ENCODE measurements around the gene THOC6.

THOC6 gene

GRCh38 chr16:3023669-3024478, at the start of gene THOC6, which contains the start of gene HCFC1R1:
THOC6 (plus strand) TSS chr16:3024035; CDS start chr16:3024327, 292 bp downstream.
HCFC1R1 (minus strand) TSS chr16:3023942; CDS start chr16:3023941, 1 bp downstream.
- peak; percentile 95 for DNase-seq (ENCODE audit: low spot score)
- TF ChIP-seq, protein P1, sequence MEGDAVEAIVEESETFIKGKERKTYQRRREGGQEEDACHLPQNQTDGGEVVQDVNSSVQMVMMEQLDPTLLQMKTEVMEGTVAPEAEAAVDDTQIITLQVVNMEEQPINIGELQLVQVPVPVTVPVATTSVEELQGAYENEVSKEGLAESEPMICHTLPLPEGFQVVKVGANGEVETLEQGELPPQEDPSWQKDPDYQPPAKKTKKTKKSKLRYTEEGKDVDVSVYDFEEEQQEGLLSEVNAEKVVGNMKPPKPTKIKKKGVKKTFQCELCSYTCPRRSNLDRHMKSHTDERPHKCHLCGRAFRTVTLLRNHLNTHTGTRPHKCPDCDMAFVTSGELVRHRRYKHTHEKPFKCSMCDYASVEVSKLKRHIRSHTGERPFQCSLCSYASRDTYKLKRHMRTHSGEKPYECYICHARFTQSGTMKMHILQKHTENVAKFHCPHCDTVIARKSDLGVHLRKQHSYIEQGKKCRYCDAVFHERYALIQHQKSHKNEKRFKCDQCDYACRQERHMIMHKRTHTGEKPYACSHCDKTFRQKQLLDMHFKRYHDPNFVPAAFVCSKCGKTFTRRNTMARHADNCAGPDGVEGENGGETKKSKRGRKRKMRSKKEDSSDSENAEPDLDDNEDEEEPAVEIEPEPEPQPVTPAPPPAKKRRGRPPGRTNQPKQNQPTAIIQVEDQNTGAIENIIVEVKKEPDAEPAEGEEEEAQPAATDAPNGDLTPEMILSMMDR (IDR thresholded peaks at IDR 0.05; ENCODE audit: extremely low read depth, insufficient read depth, missing control alignments): no peak
- in situ Hi-C loops (cut with MboI; ENCODE audit: low pct_unique_long_range_greater_than_20kb, low sequenced_read_pairs, unreplicated experiment): no loop called here

DNA sequence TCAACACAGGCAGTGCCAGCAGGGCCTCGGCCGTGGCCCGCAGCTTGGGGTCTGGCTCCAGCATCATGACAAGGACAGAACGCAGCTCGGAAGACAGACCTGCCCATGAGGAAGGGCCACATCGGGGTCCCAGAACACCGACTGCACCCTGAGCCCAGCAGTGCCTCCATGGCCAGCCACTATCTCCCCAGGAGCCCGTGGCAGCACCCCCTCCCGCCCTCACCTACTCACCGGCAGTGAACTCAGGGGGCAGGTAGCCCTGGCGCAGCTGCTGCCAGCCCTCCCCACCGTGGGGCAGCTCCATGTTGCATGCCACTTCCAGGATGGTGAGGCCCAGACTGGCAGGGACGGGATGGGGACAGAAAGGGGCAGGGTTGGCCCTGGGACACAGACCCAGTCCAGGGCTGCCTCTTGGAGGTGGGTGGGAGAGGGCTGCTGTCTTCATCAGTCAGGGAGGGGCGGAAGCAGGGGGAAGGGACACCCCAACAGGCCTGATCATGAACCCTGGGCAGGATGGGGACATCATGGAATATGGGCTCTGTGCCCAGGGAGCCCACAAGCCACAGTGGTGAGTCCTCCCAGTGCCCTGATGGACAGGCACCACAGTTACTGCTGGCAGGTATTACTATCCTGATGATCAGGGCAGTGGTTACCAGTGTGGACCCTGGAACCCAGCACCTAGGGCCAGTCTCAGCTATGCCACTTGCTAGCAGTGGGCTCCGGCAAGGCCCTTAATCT, 49.3 kb upstream of the THOC6 start:
- TF ChIP-seq, protein P1 (IDR thresholded peaks at IDR 0.05; ENCODE audit: extremely low read depth, insufficient read depth, missing control alignments): no peak
- DNase-seq (ENCODE audit: low spot score): no peak
- in situ Hi-C loops (cut with MboI; ENCODE audit: low pct_unique_long_range_greater_than_20kb, low sequenced_read_pairs, unreplicated experiment): no loop called here

DNA sequence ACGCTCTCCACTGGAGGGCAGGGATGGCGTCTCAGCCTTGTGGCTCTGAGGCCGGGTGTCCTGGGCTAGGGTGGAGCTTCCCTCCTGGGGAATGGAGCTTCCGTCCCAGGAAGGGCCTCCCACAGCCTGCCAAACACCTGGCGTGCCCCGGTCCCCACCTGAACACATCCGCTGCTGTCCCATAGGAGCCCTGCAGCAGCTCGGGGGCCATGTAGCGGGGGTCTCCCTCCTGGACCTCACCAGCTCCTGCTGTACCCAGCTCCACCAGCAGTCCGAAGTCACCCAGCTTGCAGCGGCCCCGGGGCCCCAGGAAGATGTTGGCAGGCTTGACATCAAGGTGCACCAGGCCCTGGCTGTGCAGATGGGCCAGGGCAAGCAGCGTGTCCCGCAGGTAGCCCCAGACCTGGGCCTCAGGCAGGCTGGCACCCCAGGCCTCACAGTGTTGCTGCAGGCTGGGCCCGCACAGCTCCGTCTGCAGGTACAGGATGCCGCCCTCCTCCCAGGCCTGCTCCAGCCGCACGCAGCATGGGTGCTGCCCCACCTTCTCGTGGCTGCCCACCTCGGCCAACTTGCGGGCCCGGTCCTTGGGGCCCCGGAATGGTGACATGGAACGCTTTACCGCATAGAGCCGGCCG, 48.6 kb upstream of the THOC6 start:
- no peak for DNase-seq (ENCODE audit: low spot score)
- TF ChIP-seq, protein P1 (IDR thresholded peaks at IDR 0.05; ENCODE audit: extremely low read depth, insufficient read depth, missing control alignments): no peak
- in situ Hi-C loops (cut with MboI; ENCODE audit: low pct_unique_long_range_greater_than_20kb, low sequenced_read_pairs, unreplicated experiment): no loop called here

DNA sequence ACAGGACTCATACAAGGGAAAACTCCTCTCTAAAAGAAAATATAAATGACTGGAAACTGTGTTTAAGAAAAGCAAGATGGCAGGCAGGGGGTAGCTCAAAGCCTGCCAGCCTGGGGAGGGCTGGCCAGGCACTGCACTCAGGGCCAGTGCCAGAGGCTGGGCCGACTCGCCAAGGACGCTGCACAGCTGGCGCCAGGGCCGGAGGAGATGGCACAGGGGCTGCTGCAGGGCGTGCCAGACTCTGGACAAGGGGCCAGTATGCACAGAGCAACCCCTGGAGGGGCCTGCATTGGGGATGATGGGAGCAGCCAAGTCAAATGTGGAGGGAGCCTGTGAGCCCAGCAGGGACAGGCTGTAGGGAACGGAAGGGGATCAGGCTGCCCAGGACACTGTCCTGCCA, 47.6 kb upstream of the THOC6 start:
- TF ChIP-seq, protein P1 (IDR thresholded peaks at IDR 0.05; ENCODE audit: extremely low read depth, insufficient read depth, missing control alignments): no peak
- no peak for DNase-seq (ENCODE audit: low spot score)
- in situ Hi-C loops (cut with MboI; ENCODE audit: low pct_unique_long_range_greater_than_20kb, low sequenced_read_pairs, unreplicated experiment): no loop called here

DNA sequence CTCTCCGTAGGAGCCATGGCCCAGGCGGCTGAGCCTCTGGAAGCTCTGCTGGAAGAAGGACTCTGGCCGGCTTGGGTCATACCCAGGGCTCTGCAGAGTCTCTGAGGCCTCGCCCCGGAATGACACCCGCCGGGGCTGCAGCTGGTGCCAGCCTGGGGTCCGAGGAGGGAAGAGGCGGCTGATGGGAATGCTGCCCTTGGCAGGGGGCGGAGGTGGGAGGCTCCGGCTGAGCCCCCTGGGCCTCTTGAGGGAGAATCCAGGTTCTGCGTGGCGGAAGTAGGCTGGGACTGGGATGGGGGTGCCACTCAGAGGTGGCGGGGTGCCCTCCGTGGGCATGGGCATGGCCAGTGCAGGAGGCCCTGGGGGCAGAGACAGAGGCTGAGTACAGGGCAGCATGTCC, 47.2 kb upstream of the THOC6 start:
- TF ChIP-seq, protein P1 (IDR thresholded peaks at IDR 0.05; ENCODE audit: extremely low read depth, insufficient read depth, missing control alignments): no peak
- in situ Hi-C loops (cut with MboI; ENCODE audit: low pct_unique_long_range_greater_than_20kb, low sequenced_read_pairs, unreplicated experiment): no loop called here
- DNase-seq (ENCODE audit: low spot score): no peak

DNA sequence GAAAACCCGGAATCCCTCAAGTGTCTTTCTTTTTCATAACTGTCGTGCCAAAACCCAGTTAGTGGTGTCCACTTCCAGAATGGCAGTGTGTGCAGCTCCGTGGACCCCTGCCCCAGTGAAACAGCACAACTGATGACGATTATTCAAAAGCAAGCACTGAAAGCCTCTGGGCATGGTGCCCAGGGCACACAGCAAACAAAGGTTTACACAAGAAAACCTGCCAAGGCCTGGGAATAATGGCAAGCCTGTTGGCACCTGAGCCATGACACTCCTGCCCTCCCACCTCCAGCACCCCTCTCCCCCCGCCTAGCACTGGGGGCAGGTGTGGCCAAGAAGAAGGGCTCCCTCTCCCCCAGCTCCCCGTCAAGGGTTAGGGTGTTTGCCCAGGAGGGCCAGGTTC, 46.4 kb upstream of the THOC6 start:
- TF ChIP-seq, protein P1 (IDR thresholded peaks at IDR 0.05; ENCODE audit: extremely low read depth, insufficient read depth, missing control alignments): no peak

More for the DNA sequence above, 46.4 kb upstream of the THOC6 start:
- in situ Hi-C loops (cut with MboI; ENCODE audit: low pct_unique_long_range_greater_than_20kb, low sequenced_read_pairs, unreplicated experiment): no loop called here
- DNase-seq (ENCODE audit: low spot score): no peak

All from GM13977 (cell line).